ACC112 (cell line): ENCODE measurements around the gene GRM4.
"Not testable (repeated sequence)": the region's sequence is repeated elsewhere in the genome, so short reads cannot be mapped to it uniquely, and the experiment has no call there.

ENCODE experiments used
- H2AFZ ChIP-seq: fragments of 200-600 bp; sonication (generic); one replicate; pipeline ENCODE4 v1.6.0; 2017; ENCODE audit warnings: antibody characterized with exemption, low read length; ENCODE audit not compliant: unreplicated experiment
- H3K27ac ChIP-seq: fragments of 200-600 bp; sonication (generic); 2 replicates; pipeline ENCODE4 v1.5.1; 2014; ENCODE audit warnings: low read depth, mild to moderate bottlenecking, antibody characterized with exemption, low read length, moderate library complexity
- H3K27me3 ChIP-seq: fragments of 200-600 bp; sonication (generic); 2 replicates; pipeline ENCODE4 v1.6.1; 2014; ENCODE audit warnings: mild to moderate bottlenecking, antibody characterized with exemption, low read length, moderate library complexity, mixed read lengths; ENCODE audit not compliant: insufficient read depth
- H3K36me3 ChIP-seq: fragments of 200-600 bp; sonication (generic); 2 replicates; pipeline ENCODE4 v1.6.1; 2016; ENCODE audit warnings: mild to moderate bottlenecking, antibody characterized with exemption, low read length, moderate library complexity, mixed read lengths; ENCODE audit not compliant: insufficient read depth
- H3K4me1 ChIP-seq: fragments of 200-600 bp; sonication (generic); one replicate; pipeline ENCODE4 v1.6.1; 2016; ENCODE audit warnings: low read length, mixed read lengths; ENCODE audit not compliant: insufficient read depth, unreplicated experiment, control insufficient read depth
- H3K4me3 ChIP-seq: fragments of 200-600 bp; sonication (generic); 2 replicates; pipeline ENCODE4 v1.5.1; 2014; ENCODE audit warnings: mild to moderate bottlenecking, low read depth, low read length
- H3K79me2 ChIP-seq: fragments of 200-600 bp; sonication (generic); one replicate; pipeline ENCODE4 v1.6.0; 2016; ENCODE audit warnings: low read length; ENCODE audit not compliant: control insufficient read depth, unreplicated experiment, insufficient read depth

Gene GRM4

GRCh38 chr6:34146021-34146782 is at the start of gene GRM4:
TSS of gene GRM4 (minus strand) at chr6:34146087. CDS start at chr6:34133496, 12,591 bp downstream.
- peaks cover 6% of the 10 kb centered on the region for H3K4me1 ChIP-seq
- H3K4me3 ChIP-seq = peak within 1 kb of the TSS; percentile 61
- no peaks in the 10 kb centered on the region for H3K79me2 ChIP-seq
- H2AFZ ChIP-seq = peak within 1 kb of the TSS; percentile 31
- no peak within 1 kb of the TSS for H3K27ac ChIP-seq
- H3K27me3 ChIP-seq = peaks cover 69% of the 10 kb centered on the region
- H3K36me3 ChIP-seq = no peaks in the 10 kb centered on the region

GRCh38 chr6:34194772-34195171 is 48.9 kb upstream of the GRM4 start:
- Histone ChIP-seq H3K27me3 (no peaks in the 10 kb centered on the region), H2AFZ (no peak overlapping the region), H3K4me1 (no peaks in the 10 kb centered on the region), H3K27ac (no peak overlapping the region), H3K36me3 (no peaks in the 10 kb centered on the region), H3K79me2 (no peaks in the 10 kb centered on the region), H3K4me3 (no peak overlapping the region)

GRCh38 chr6:34190504-34191122 is 44.7 kb upstream of the GRM4 start:
- no peaks in the 10 kb centered on the region for H3K79me2 ChIP-seq
- H2AFZ ChIP-seq = no peak overlapping the region
- H3K27me3 ChIP-seq = no peaks in the 10 kb centered on the region
- no peak overlapping the region for H3K4me3 ChIP-seq
- no peaks in the 10 kb centered on the region for H3K4me1 ChIP-seq
- H3K36me3 ChIP-seq = no peaks in the 10 kb centered on the region
- no peak overlapping the region for H3K27ac ChIP-seq

- Histone ChIP-seq H3K79me2 (no peaks in the 10 kb centered on the region), H3K27ac (no peak overlapping the region), H3K4me1 (no peaks in the 10 kb centered on the region), H3K27me3 (no peaks in the 10 kb centered on the region), H2AFZ (no peak overlapping the region), H3K36me3 (no peaks in the 10 kb centered on the region), H3K4me3 (no peak overlapping the region)
Observed at GRCh38 chr6:34189806-34190503, 44.1 kb upstream of the GRM4 start.

- not testable (repeated sequence) for H3K4me3 ChIP-seq, H3K27me3 ChIP-seq, H3K4me1 ChIP-seq, H2AFZ ChIP-seq, H3K27ac ChIP-seq, H3K79me2 ChIP-seq, H3K36me3 ChIP-seq
Observed at GRCh38 chr6:34184726-34185125, 38.8 kb upstream of the GRM4 start.

GRCh38 chr6:34182751-34183531 is 37.1 kb upstream of the GRM4 start:
- H3K27ac ChIP-seq = no peak overlapping the region
- no peak overlapping the region for H3K4me3 ChIP-seq
- H2AFZ ChIP-seq = no peak overlapping the region
- H3K36me3 ChIP-seq = no peaks in the 10 kb centered on the region
- H3K27me3 ChIP-seq = no peaks in the 10 kb centered on the region
- no peaks in the 10 kb centered on the region for H3K79me2 ChIP-seq
- no peaks in the 10 kb centered on the region for H3K4me1 ChIP-seq

DNA sequence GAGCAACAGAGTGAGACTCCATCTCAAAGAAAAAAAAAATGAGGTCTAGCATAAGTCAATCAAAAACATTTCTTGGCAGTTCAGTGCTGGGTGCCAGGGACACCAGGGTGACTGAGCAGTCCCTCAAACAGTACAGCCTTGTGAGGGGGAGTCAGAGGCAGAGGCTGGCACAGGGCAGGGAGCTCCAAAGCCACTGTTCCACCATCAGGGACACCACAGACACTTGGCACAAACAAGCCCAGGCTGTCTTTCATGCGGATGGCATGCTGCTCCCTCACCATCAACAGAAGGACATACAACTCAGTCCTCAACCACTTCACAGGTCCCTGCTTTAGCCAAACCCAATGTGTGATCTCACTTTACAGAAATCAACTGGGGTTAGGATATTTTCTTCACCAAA is 36.0 kb upstream of the GRM4 start:
- no peak overlapping the region for H2AFZ ChIP-seq
- H3K27ac ChIP-seq = no peak overlapping the region
- H3K36me3 ChIP-seq = no peaks in the 10 kb centered on the region
- H3K79me2 ChIP-seq = no peaks in the 10 kb centered on the region
- H3K27me3 ChIP-seq = no peaks in the 10 kb centered on the region
- no peak overlapping the region for H3K4me3 ChIP-seq
- no peaks in the 10 kb centered on the region for H3K4me1 ChIP-seq

DNA sequence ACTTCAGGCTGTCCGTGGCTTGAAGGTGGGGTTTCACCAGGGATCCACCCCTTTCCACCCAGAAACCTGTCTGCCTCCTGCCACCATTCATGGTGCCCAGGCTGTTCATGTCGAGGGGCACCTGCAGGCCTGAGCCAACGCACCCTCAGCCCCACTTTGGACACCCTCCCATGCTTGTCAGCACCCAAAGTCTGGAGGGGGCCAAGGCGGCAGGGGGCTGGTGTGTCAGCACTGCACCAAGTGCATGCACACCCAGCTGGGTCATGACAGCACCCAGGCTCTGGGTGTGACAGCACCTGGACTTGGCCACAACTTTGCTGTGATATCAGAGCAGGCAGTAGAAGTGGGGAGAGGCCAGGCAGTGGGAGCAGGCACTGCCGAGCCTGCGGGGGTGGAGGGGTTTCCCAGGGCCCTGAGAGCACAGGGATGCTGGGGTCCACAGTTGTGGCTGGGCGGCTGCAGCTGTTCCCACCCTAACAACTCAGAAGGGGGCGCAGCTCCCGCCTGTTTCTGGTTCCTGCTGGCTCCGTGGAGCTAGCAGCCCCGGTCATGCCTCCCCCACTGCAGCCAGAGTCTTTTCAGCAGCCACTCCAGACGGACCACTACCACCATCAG is 33.3 kb upstream of the GRM4 start:
- no peaks in the 10 kb centered on the region for H3K27me3 ChIP-seq

GRCh38 chr6:34178357-34179105 is 32.6 kb upstream of the GRM4 start:
- Histone ChIP-seq H3K79me2 (no peaks in the 10 kb centered on the region), H3K4me1 (no peaks in the 10 kb centered on the region), H3K4me3 (no peak overlapping the region), H2AFZ (no peak overlapping the region), H3K27me3 (no peaks in the 10 kb centered on the region), H3K36me3 (no peaks in the 10 kb centered on the region), H3K27ac (no peak overlapping the region)

More for the DNA sequence above, 33.3 kb upstream of the GRM4 start:
- Histone ChIP-seq H3K4me1 (no peaks in the 10 kb centered on the region), H2AFZ (no peak overlapping the region), H3K79me2 (no peaks in the 10 kb centered on the region), H3K36me3 (no peaks in the 10 kb centered on the region), H3K27ac (no peak overlapping the region), H3K4me3 (no peak overlapping the region)
